IMR-90 (cell line): ENCODE measurements around the gene RAD51B. TPM values are rescaled to one million over a fixed set of nuclear protein-coding genes. Genes with fewer than 3 reads are reported as not detected.

Source experiments
- ATAC-seq: fragments of 200-7000 bp; cut with Tn5 transposase; 2 replicates; pipeline ENCODE4 v1.9.1; 2020; ENCODE audit warnings: low read depth, mild to moderate bottlenecking, moderate library complexity
- BruUV-seq: library from RNA; stranded (reverse); fragments of 400-500 nt; replicated peaks from 2 replicates; lab custom pipeline; 2021; lab: Mats Ljungman, UMichigan
- CTCF ChIA-PET: fragments of 300-600 bp; formaldehyde crosslinking; extraction: SDS; loops from one replicate; lab custom pipeline; 2021; ENCODE audit warnings: antibody characterized with exemption; lab: Yijun Ruan, JAX
- POLR2A ChIA-PET: fragments of 300-600 bp; sonication (Branson Sonifier 250); formaldehyde crosslinking; loops from one replicate; lab custom pipeline; 2022; ENCODE audit warnings: antibody characterized with exemption; ENCODE audit not compliant: unreplicated experiment; lab: Charles Lee
- DNase-seq: peaks from one replicate; pipeline ENCODE4 v3.0.0; 2013
- H2AFZ ChIP-seq: replicated peaks from 2 replicates; pipeline ENCODE3; 2013; ENCODE audit warnings: low read length, mild to moderate bottlenecking; ENCODE audit not compliant: poor library complexity
- H2AK5ac ChIP-seq: 2 replicates; pipeline ENCODE4 v1.6.1; 2013; ENCODE audit warnings: low read depth, low read length, inconsistent platforms
- H2AK9ac ChIP-seq: replicated peaks from 2 replicates; pipeline ENCODE3; 2013; ENCODE audit warnings: mild to moderate bottlenecking, low read depth, low read length, moderate library complexity; ENCODE audit not compliant: poor library complexity
- H2BK120ac ChIP-seq: 2 replicates; pipeline ENCODE4 v1.6.1; 2013; ENCODE audit warnings: low read depth, low read length, inconsistent platforms
- H2BK15ac ChIP-seq: 3 replicates; pipeline ENCODE4 v1.6.1; 2013; ENCODE audit warnings: low read depth, low read length, inconsistent platforms
- H2BK20ac ChIP-seq: 2 replicates; pipeline ENCODE4 v1.6.1; 2013; ENCODE audit warnings: low read depth, mild to moderate bottlenecking, inconsistent platforms, low read length, moderate library complexity
- H2BK5ac ChIP-seq: 2 replicates; pipeline ENCODE4 v1.6.1; 2013; ENCODE audit warnings: mild to moderate bottlenecking, low read depth, low read length, inconsistent platforms; ENCODE audit not compliant: poor library complexity, severe bottlenecking
- H3K14ac ChIP-seq: replicated peaks from 2 replicates; pipeline ENCODE4 v1.6.1; 2013; ENCODE audit warnings: low read depth, low read length, inconsistent platforms
- H3K18ac ChIP-seq: 2 replicates; pipeline ENCODE4 v1.6.1; 2013; ENCODE audit warnings: low read depth, low read length, control low read depth
- H3K23ac ChIP-seq: 2 replicates; pipeline ENCODE4 v1.6.1; 2013; ENCODE audit warnings: low read depth, low read length, inconsistent platforms
- H3K27ac ChIP-seq: 2 replicates; pipeline ENCODE4 v1.5.1; 2013; ENCODE audit warnings: mild to moderate bottlenecking, control low read depth, low read length; ENCODE audit not compliant: insufficient read depth
- H3K27me3 ChIP-seq: 2 replicates; pipeline ENCODE4 v1.6.1; 2013; ENCODE audit warnings: low read length; ENCODE audit not compliant: control insufficient read depth, insufficient read depth
- H3K36me3 ChIP-seq: 2 replicates; pipeline ENCODE4 v1.6.1; 2013; ENCODE audit warnings: low read length, mixed read lengths; ENCODE audit not compliant: control insufficient read depth, insufficient read depth
- H3K4ac ChIP-seq: 2 replicates; pipeline ENCODE4 v1.6.1; 2013; ENCODE audit warnings: low read depth, low read length, inconsistent platforms
- H3K4me1 ChIP-seq: 2 replicates; pipeline ENCODE4 v1.6.1; 2013; ENCODE audit warnings: low read length, mixed read lengths; ENCODE audit not compliant: control insufficient read depth, insufficient read depth
- H3K4me2 ChIP-seq: 2 replicates; pipeline ENCODE4 v1.6.1; 2013; ENCODE audit warnings: low read depth, mild to moderate bottlenecking, control low read depth, low read length, moderate library complexity
- H3K4me3 ChIP-seq: 2 replicates; pipeline ENCODE4 v1.5.1; 2013; ENCODE audit warnings: low read depth, mild to moderate bottlenecking, control low read depth, low read length, moderate library complexity; ENCODE audit not compliant: insufficient read depth
- H3K56ac ChIP-seq: 2 replicates; pipeline ENCODE4 v1.6.1; 2013; ENCODE audit warnings: low read length, inconsistent platforms; ENCODE audit not compliant: insufficient read depth; ENCODE audit errors: extremely low read depth
- H3K79me1 ChIP-seq, 2 experiments: 2 replicates each; pipeline ENCODE4 v1.6.1; 2013; ENCODE audit warnings: low read length in 2 of 2, inconsistent platforms in 1 of 2, low read depth in 1 of 2
- H3K9ac ChIP-seq: 2 replicates; pipeline ENCODE4 v1.6.1; 2013; ENCODE audit warnings: low read depth, low read length, control low read depth
- H3K9me1 ChIP-seq: 2 replicates; pipeline ENCODE4 v1.6.1; 2013; ENCODE audit warnings: low read length, inconsistent platforms; ENCODE audit not compliant: insufficient read depth
- H3K9me3 ChIP-seq: 2 replicates; pipeline ENCODE4 v1.6.1; 2013; ENCODE audit warnings: low read length; ENCODE audit not compliant: control insufficient read depth, insufficient read depth
- H4K20me1 ChIP-seq: 2 replicates; pipeline ENCODE4 v1.6.1; 2013; ENCODE audit warnings: low read length, inconsistent platforms; ENCODE audit not compliant: insufficient read depth
- H4K5ac ChIP-seq: 2 replicates; pipeline ENCODE4 v1.6.1; 2013; ENCODE audit warnings: mild to moderate bottlenecking, low read depth, low read length, control low read depth
- H4K8ac ChIP-seq, 2 experiments: 2 replicates each; pipeline ENCODE4 v1.6.1; 2013; ENCODE audit warnings: low read depth in 2 of 2, low read length in 2 of 2, control low read depth in 1 of 2, inconsistent platforms in 1 of 2
- H4K91ac ChIP-seq: 2 replicates; pipeline ENCODE4 v1.6.1; 2013; ENCODE audit warnings: low read depth, low read length, inconsistent platforms; ENCODE audit not compliant: insufficient read depth
- BHLHE40 ChIP-seq: fragments of 150-350 bp; IDR thresholded peaks from 2 replicates; pipeline ENCODE4 v1.6.1; 2016; ENCODE audit warnings: mild to moderate bottlenecking, low read depth, low read length
- CEBPB ChIP-seq: IDR thresholded peaks from 2 replicates; pipeline ENCODE4 v1.6.1; 2012; ENCODE audit warnings: low read depth, low read length, improper control_type of control experiment
- CHD1 ChIP-seq: IDR thresholded peaks from 2 replicates; pipeline ENCODE4 v1.6.1; 2012; ENCODE audit warnings: low read depth, low read length, improper control_type of control experiment
- FOS ChIP-seq: fragments of 150-350 bp; IDR thresholded peaks from 2 replicates; pipeline ENCODE4 v1.6.1; 2016; ENCODE audit warnings: low read depth, low read length
- MAFK ChIP-seq: IDR thresholded peaks from 2 replicates; pipeline ENCODE4 v1.6.1; 2012; ENCODE audit warnings: low read depth, low read length, improper control_type of control experiment
- MAZ ChIP-seq: IDR thresholded peaks from 2 replicates; pipeline ENCODE4 v1.6.1; 2012; ENCODE audit warnings: low read depth, mild to moderate bottlenecking, low read length, improper control_type of control experiment, moderate library complexity, borderline replicate concordance
- NFE2L2 ChIP-seq: fragments of 150-350 bp; IDR thresholded peaks from 2 replicates; pipeline ENCODE4 v1.6.1; 2016; ENCODE audit warnings: low read depth, mild to moderate bottlenecking, low read length
- POLR2A ChIP-seq: IDR thresholded peaks from 2 replicates; pipeline ENCODE4 v1.6.1; 2012; ENCODE audit warnings: mild to moderate bottlenecking, low read depth, low read length
- RAD21 ChIP-seq: IDR thresholded peaks from 2 replicates; pipeline ENCODE4 v1.6.1; 2012; ENCODE audit warnings: low read length, improper control_type of control experiment
- RCOR1 ChIP-seq: IDR thresholded peaks from 2 replicates; pipeline ENCODE4 v1.6.1; 2012; ENCODE audit warnings: mild to moderate bottlenecking, low read length, improper control_type of control experiment; ENCODE audit not compliant: insufficient replicate concordance
- RFX5 ChIP-seq: IDR thresholded peaks from 2 replicates; pipeline ENCODE4 v1.8.0; 2012; ENCODE audit warnings: low read depth, mild to moderate bottlenecking, low read length, moderate library complexity
- WGBS, 2 experiments: methylation state at CpG; one replicate each; pipeline versions ENCODE4 v1.1.5 to v1.1.7; 2013; ENCODE audit warnings: missing lambda C conversion rate in 2 of 2; ENCODE audit not compliant: insufficient read length in 1 of 2; ENCODE audit errors: extremely low coverage in 2 of 2; 5-methylcytosine and 5-hydroxymethylcytosine counted together
- dilution Hi-C: fragments of 300-500 bp; cut with HindIII; formaldehyde crosslinking; loops from one replicate; pipeline ENCODE4 v1.14.3; 2018; ENCODE audit warnings: low sequenced_read_pairs; ENCODE audit not compliant: unreplicated experiment
- in situ Hi-C: fragments of 300-500 bp; cut with MboI; formaldehyde crosslinking; loops from 3 replicates; pipeline ENCODE4 v1.14.3; 2019; ENCODE audit warnings: low sequenced_read_pairs, inconsistent platforms, mixed read lengths
- intact Hi-C: fragments of 100-400 bp; cut with micrococcal nuclease; formaldehyde crosslinking; loops from 2 replicates; pipeline ENCODE4 v1.10.0; 2022
- polyA plus RNA-seq, 3 experiments: library from polyadenylated mRNA; depleted of rRNA; stranded (reverse); fragments of >200 nt; gene quantifications; 2 replicates each; pipeline ENCODE4 v1.2.3, GENCODE V29; 2012; ENCODE audit warnings: low replicate concordance in 1 of 3
- total RNA-seq: library from RNA; depleted of rRNA; stranded (reverse); fragments of >200 nt; gene quantifications from 2 replicates; pipeline ENCODE4 v1.2.3, GENCODE V29; 2012
- TF ChIP-seq, protein P1 (sequence below): fragments of 150-350 bp; IDR thresholded peaks from 2 replicates; pipeline ENCODE4 v1.6.1; 2016; ENCODE audit warnings: low read depth, mild to moderate bottlenecking, low read length, moderate library complexity, borderline replicate concordance

Gene RAD51B
- total and polyA plus RNA-seq, 2 of the 4 experiments (the other 2 are of a cell fraction) = 5.1 to 18.8 TPM

DNA sequence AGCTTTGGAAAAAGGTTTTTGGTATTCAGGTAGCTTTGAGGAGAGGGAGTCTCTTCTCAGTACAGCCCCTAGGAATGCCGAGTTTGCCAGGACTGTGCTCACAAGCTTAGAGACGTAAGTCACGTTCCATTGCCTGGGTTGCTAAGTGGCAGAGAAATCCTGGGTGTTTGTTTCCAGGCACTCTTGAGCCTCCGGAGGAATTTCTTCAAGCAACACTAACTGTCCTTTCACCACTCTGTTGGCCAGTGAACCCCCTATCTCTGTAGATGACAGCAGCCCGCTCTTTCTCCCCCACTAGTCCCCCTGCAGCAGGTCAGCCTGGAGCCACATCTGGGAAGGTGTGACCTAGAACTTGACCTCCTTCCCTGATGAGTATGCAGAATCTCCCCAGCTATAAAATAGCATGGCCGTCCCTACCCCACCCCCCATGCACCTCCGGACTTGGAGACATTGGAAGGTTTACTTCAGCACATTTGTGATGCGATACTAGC lies 810.5 kb downstream of the RAD51B start:
- Histone ChIP-seq H3K9me3 (no peaks in the 10 kb centered on the region), H2AK5ac (no peak overlapping the region), H3K4me3 (no peak overlapping the region), H3K56ac (no peak overlapping the region), H3K9ac (no peak overlapping the region), H4K20me1 (no peaks in the 10 kb centered on the region), H2AK9ac (no peak overlapping the region), H3K4ac (no peak overlapping the region), H4K91ac (no peak overlapping the region), H2BK5ac (no peak overlapping the region), H2BK20ac (peak overlapping the region; percentile 35; the same call in 1 of the 2 replicates), H3K9me1 (peaks cover 9% of the 10 kb centered on the region), H3K4me2 (no peak overlapping the region), H4K8ac (no peak overlapping the region), H3K14ac (no peak overlapping the region), H2BK15ac (0 out of 3 replicates have a peak overlapping the region, but pooled peaks have one; percentile 48), H3K18ac (no peak overlapping the region), H3K27me3 (no peaks in the 10 kb centered on the region), H3K23ac (no peak overlapping the region), H4K5ac (no peak overlapping the region), H3K4me1 (peaks cover 16% of the 10 kb centered on the region), H3K27ac (no peak overlapping the region), H2BK120ac (no peak overlapping the region), H3K79me1 (no peaks in the 10 kb centered on the region), H2AFZ (no peak overlapping the region), H3K36me3 (no peaks in the 10 kb centered on the region)
- intact Hi-C loops = no loop called here
- WGBS, 2 experiments = 60% methylated on average over 5 of the region's 8 CpGs; no CpG with 5 or more reads in 1 of the 2 experiments
- BruUV-seq = no TSS peak
- POLR2A ChIA-PET = no interaction called here
- dilution Hi-C loops = no loop called here
- no peak for ATAC-seq
- TF ChIP-seq FOS (no peak), BHLHE40 (no peak), POLR2A (no peak), RCOR1 (no peak), MAZ (no peak), CHD1 (no peak), RFX5 (no peak), CEBPB (no peak), RAD21 (no peak), NFE2L2 (no peak), MAFK (no peak)
- TF ChIP-seq, protein P1, sequence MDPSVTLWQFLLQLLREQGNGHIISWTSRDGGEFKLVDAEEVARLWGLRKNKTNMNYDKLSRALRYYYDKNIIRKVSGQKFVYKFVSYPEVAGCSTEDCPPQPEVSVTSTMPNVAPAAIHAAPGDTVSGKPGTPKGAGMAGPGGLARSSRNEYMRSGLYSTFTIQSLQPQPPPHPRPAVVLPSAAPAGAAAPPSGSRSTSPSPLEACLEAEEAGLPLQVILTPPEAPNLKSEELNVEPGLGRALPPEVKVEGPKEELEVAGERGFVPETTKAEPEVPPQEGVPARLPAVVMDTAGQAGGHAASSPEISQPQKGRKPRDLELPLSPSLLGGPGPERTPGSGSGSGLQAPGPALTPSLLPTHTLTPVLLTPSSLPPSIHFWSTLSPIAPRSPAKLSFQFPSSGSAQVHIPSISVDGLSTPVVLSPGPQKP = no peak
- no peak for DNase-seq
- in situ Hi-C loops = no loop called here
- CTCF ChIA-PET = no interaction called here
